ENCODE measurements around the gene NMRK1. TPM values are rescaled to one million over a fixed set of nuclear protein-coding genes. Genes with fewer than 3 reads are reported as not detected.

The NMRK1 gene
- total RNA-seq, 1 donor from 2014 or later: 10.3 TPM

- no peaks in the 10 kb centered on the region for H3K36me3 ChIP-seq (ENCODE audit: control insufficient read depth, insufficient read depth, low read length)
- H3K4me3 ChIP-seq (ENCODE audit: low read depth, low read length): no peak overlapping the region
- H3K27me3 ChIP-seq (ENCODE audit: control insufficient read depth, insufficient read depth, low read length): no peaks in the 10 kb centered on the region
- no peak for DNase-seq (ENCODE audit: low read depth)
- TF ChIP-seq, protein P1, sequence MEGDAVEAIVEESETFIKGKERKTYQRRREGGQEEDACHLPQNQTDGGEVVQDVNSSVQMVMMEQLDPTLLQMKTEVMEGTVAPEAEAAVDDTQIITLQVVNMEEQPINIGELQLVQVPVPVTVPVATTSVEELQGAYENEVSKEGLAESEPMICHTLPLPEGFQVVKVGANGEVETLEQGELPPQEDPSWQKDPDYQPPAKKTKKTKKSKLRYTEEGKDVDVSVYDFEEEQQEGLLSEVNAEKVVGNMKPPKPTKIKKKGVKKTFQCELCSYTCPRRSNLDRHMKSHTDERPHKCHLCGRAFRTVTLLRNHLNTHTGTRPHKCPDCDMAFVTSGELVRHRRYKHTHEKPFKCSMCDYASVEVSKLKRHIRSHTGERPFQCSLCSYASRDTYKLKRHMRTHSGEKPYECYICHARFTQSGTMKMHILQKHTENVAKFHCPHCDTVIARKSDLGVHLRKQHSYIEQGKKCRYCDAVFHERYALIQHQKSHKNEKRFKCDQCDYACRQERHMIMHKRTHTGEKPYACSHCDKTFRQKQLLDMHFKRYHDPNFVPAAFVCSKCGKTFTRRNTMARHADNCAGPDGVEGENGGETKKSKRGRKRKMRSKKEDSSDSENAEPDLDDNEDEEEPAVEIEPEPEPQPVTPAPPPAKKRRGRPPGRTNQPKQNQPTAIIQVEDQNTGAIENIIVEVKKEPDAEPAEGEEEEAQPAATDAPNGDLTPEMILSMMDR (IDR thresholded peaks at IDR 0.05; ENCODE audit: insufficient read depth, low read length, poor library complexity, severe bottlenecking): no peak
Measured at GRCh38 chr9:75051285-75051684, 36.7 kb downstream of the NMRK1 start.

DNA sequence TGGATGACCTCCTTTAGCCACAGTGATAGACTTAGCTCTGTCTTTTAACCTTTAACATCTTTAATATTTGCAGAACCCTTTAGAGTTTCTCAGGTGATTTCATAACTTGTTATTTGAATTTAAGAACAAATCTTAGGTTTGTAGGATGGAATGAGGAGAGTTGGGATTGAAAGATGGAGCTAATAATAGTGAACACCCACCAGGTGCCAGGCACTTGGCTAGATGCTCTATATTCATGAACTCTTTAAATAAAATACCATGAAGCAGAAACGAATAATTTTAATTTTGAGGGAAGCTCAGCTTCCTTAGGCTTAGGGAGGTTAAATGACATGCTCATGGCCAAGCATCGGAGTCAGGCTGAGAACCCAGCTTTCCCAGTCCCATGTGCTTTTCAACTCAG, 40.4 kb downstream of the NMRK1 start:
- H3K36me3 ChIP-seq (ENCODE audit: control insufficient read depth, insufficient read depth, low read length): no peaks in the 10 kb centered on the region
- H3K4me3 ChIP-seq (ENCODE audit: low read depth, low read length): no peak overlapping the region
- DNase-seq (ENCODE audit: low read depth): no peak
- H3K27me3 ChIP-seq (ENCODE audit: control insufficient read depth, insufficient read depth, low read length): no peaks in the 10 kb centered on the region
- TF ChIP-seq, protein P1 (IDR thresholded peaks at IDR 0.05; ENCODE audit: insufficient read depth, low read length, poor library complexity, severe bottlenecking): no peak

GRCh38 chr9:75046725-75047345, 41.1 kb downstream of the NMRK1 start:
- no peaks in the 10 kb centered on the region for H3K27me3 ChIP-seq (ENCODE audit: control insufficient read depth, insufficient read depth, low read length)

DNA sequence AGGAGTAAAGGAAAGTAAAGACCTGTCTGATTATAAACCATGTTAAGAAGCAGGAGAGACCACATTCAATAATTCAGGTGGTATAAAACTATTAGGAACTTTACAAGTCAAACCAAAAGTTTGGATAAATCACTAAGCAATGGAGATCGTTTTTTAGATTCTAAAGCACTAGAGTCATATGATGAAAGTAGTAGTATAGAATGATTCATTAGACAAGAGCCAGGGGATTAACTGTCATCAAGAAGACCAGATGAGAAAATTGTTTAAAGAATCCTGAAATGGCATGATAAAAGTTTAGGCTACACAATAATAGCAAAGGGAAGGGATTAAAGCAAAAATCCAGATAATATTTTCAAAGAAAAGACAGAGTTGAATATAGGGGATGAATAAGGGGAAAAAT, 46.9 kb downstream of the NMRK1 start:
- no peaks in the 10 kb centered on the region for H3K27me3 ChIP-seq (ENCODE audit: control insufficient read depth, insufficient read depth, low read length)
- no peak for DNase-seq (ENCODE audit: low read depth)

More at GRCh38 chr9:75046725-75047345, 41.1 kb downstream of the NMRK1 start:
- TF ChIP-seq, protein P1 (IDR thresholded peaks at IDR 0.05; ENCODE audit: insufficient read depth, low read length, poor library complexity, severe bottlenecking): no peak
- Histone ChIP-seq H3K4me3 (ENCODE audit: low read depth, low read length) (no peak overlapping the region), H3K36me3 (ENCODE audit: control insufficient read depth, insufficient read depth, low read length) (no peaks in the 10 kb centered on the region)
- no peak for DNase-seq (ENCODE audit: low read depth)

DNA sequence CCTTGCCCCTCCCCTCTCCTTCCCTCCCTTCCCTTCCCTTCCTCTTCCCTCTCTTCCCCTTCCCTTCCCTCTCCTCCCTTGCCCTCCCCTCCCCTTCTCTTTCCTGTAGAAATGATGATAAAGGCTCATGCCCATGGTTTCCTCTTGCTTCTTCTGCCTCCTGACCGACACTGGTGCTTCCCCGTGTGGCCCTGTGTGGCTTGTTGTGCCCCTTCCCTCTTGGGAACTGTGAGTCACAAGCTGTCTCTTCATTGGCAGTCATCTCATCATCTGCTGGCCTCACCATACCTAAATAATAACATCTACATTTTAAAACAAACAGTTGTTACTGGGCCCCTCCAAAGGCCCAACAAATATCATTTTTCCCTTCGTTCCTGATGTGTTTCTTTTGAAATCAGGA, 48.2 kb downstream of the NMRK1 start:
- no peak for DNase-seq (ENCODE audit: low read depth)
- no peak overlapping the region for H3K4me3 ChIP-seq (ENCODE audit: low read depth, low read length)
- no peaks in the 10 kb centered on the region for H3K36me3 ChIP-seq (ENCODE audit: control insufficient read depth, insufficient read depth, low read length)
- TF ChIP-seq, protein P1 (IDR thresholded peaks at IDR 0.05; ENCODE audit: insufficient read depth, low read length, poor library complexity, severe bottlenecking): no peak
- no peaks in the 10 kb centered on the region for H3K27me3 ChIP-seq (ENCODE audit: control insufficient read depth, insufficient read depth, low read length)

More for the DNA sequence above, 46.9 kb downstream of the NMRK1 start:
- Histone ChIP-seq H3K4me3 (ENCODE audit: low read depth, low read length) (no peak overlapping the region), H3K36me3 (ENCODE audit: control insufficient read depth, insufficient read depth, low read length) (no peaks in the 10 kb centered on the region)
- TF ChIP-seq, protein P1 (IDR thresholded peaks at IDR 0.05; ENCODE audit: insufficient read depth, low read length, poor library complexity, severe bottlenecking): no peak

GRCh38 chr9:75039009-75039408, 48.9 kb downstream of the NMRK1 start:
- H3K4me3 ChIP-seq (ENCODE audit: low read depth, low read length): no peak overlapping the region
- no peak for DNase-seq (ENCODE audit: low read depth)
- no peaks in the 10 kb centered on the region for H3K36me3 ChIP-seq (ENCODE audit: control insufficient read depth, insufficient read depth, low read length)
- TF ChIP-seq, protein P1 (IDR thresholded peaks at IDR 0.05; ENCODE audit: insufficient read depth, low read length, poor library complexity, severe bottlenecking): no peak
- no peaks in the 10 kb centered on the region for H3K27me3 ChIP-seq (ENCODE audit: control insufficient read depth, insufficient read depth, low read length)
